Stimulated activated CD8-positive, alpha-beta memory T cell treated with anti-CD3 and anti-CD28 coated beads, Interleukin-7, amount 100 ng/mL, for 48 hours (primary cell): ENCODE measurements around the gene PLEKHA8.

Experiments used
- DNase-seq, 2 donors: peaks; one replicate each; pipeline ENCODE4 v3.0.0-alpha.2; 2020; ENCODE audit warnings: low read depth in 1 of 2; ENCODE audit errors: extremely low read depth in 1 of 2

The PLEKHA8 gene

DNA sequence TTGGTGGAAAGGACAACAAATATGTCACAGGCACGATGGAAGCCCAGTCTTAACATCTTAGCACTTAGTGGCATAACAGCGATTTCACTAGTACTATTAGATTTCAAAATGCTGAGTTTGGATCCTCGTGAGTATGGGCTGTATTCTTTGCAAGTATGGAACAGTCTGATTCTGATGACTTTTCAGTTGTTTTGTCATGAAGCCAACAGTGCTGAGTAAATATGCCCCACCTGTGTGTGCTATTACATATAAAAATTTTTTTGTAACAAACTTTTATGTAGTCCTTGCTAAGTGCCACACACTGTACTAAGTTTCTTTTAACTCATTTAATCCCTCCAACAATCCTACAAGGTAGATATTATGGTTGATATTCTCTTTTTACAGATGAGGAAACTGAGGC, 137.4 kb downstream of the PLEKHA8 start:
- DNase-seq = no peak

DNA sequence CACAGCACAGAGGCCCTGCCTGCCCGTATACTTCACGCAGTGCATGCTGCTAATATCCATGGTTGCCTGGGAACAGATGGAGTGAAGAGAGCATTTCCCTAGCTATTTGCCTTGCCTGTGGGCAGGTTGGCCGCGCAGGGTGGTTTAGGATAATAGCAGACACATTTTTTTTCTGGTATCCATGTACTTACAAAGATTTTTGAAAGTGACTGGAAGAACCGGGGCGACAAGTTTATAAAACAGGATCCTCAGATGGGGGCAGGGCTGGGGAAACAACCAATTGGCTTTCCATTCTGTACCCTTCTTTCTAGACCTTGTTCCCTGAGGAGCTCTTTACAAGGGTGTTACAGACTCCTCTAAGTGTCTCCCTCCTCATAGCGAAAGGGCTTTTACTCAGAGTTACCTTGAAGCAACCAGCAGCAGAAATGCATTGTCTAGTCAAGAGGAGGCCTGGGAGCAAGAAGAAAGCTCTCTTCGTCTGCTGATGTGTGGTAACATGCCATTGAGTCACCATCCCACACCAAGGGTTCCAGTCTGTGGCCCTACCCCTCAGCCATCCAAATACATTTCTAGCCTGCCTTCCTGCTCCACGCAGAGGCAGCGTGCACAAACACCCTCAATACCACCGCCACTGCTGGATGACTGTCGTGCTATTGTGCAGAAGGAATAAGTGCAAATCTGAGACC, 138.1 kb downstream of the PLEKHA8 start:
- DNase-seq = no peak

DNA sequence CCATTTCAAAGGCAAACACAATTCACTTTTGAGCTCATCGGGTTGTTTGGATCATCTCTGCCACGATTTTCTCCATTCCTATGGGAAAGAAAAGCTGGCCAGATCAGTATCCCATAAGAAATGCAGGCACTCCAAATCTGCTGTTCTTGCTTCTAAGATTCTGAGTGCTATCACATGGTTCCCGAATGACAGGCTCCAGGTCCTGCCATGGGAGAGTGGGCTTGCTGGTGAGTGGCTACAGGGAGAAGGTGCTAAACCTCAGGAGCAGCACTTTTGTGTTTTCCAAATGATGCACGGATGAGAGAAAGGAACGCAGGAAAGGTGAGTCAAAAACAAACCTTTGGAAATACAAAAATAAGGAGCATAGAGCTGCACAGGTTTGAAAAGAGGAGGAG, 138.6 kb downstream of the PLEKHA8 start:
- no peak for DNase-seq

DNA sequence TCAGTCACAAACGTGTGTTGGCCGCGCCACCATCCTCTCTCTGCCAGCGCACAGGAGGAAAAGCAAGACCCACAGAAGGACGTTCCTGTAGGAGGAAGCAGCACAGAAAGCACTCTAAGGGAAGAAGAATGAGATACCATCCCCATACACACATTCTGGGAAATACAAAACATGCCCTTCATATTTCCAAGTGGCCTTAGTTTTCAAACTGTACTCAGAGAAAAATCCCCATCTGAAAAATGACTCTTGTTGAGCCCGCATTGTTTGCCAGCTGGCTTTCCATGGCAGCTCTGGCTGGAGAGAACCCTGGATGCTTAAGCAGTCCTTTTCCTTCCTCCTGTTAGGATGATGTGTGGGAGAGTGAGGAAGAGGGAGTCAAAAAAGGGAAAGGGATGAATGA, 139.7 kb downstream of the PLEKHA8 start:
- no peak for DNase-seq

DNA sequence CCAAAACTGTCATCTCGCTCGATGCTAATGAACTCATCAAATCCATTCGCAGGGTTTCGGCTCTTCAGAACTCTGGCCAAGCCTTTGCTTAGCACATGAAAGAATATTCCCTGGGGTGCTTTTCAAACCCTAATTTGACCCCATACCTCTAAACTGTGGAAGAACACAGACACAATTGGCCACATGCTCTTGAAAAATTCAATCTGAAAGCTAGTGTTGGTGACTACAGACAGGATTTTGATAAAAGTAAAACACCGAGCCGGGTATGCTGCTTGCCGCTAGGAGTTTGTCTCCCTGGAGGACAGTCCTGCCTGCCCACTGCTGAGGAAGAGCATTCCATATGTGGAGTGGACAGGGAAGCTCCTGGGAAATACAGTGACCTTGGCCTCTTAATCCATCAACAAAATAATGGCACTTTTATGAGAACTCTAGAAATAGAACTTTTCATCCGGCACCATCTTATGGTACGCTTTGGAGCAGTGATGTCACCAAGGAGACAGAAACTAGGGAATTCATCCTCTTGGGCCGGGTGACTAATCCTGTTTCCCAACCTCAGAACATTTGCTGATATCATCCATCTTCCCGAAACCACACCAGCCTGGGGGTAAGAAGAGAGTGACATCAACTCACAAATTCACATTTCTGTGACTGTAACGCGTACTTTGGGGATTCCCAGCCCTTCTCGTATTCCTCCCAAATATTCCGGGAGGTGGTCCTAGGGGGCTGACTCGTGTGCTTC, 140.8 kb downstream of the PLEKHA8 start:
- no peak for DNase-seq

DNA sequence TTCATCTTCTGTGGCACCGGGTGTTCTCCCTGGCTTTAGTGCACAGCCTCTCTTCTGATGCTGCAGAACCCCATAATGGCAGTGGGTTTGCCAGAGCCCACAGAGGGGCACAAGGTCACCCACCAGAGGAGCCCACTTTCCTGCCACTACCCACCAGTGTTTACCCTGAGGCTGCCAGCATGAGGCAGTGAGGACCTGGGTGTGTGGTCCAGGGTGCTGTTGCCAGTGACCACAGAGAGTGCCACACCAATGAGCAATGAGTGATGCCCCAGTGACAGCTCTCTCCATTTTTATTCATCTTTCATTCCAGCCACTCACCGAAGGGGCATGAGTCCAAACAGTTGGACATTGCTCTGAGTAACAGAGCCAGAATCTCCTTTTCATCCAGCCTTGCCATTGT, 141.4 kb downstream of the PLEKHA8 start:
- no peak for DNase-seq

DNA sequence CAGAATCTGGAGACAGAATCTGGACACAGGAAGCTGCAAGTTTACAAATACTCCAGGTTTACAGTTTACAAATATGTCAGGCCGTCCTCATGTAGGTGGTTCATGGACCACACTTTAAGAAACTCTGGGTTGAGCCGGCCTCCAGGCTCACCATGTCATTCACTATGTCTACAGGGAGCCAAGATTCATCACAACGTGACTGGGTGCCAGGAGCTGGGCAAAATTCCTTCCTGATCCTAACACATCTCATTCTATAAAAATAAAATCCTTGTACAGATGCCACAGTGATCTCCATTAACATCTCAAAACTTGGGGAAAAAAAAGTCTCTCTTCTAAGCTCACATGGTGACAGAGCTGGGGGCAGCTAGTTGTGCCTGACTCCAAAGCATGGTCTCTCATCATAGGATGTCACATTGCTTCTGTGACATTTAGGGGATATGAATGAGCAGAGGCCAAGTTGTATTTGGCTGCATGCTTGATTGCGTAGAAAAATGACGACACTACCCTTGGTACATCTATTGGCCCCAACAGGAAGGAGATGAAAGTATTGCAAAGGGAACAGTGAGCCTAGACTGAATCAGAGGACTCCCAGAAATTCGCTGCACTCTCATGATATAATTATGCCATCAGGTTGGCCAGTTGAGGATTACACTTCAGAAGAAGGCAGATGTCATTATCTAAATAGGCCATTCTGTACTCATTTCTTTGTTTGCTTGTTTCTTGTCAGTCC, 142.4 kb downstream of the PLEKHA8 start:
- DNase-seq = no peak

DNA sequence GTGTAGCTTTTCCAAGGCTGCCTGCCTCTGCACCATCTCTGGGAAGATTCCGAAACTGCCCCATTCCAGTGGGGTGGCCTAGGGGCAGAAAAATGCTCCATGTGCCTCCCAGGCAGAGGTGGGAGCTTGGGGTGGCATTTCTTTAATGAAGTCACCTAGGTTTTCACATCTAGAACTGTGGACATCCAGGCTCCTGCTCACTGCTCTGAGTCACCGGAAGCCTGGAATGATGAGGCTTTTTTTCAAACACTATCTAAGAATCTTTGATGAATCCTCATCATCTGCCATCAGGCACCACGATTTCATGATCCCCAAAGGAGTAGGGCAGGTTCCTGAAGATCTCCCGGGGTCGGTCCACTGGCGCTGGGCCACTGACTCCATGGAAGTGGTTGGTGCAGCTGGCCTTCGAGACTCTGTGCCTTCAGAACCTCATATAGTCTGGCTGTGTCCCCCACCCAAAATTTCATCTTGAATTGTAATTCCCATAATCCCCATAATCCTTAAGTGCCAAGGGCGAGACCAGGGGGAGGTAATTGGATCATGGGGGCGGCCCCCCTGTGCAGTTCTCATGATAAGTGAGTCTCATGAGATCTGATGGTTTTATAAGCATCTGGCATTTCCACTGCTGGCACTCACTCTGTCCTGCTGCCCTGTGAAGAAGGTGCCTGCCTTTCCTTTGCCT, 143.7 kb downstream of the PLEKHA8 start:
- no peak for DNase-seq

DNA sequence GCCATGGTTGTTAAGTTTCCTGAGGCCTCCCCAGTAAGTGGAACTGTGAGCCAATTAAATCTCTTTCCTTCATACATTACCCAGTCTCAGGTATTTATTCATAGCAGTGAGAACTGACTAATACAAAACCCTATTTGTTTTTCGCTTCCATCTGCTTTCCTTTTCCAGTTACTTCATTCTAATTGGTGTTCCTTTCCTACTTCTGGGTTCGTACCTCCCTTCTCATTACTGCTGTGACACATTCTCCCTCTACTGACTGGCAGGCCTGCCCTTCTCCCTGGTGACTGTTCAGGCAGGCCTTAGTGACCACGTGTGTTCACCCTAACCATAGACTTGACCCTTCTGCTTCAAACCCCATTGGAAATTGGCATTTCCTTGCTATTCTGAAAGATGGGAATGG, 144.2 kb downstream of the PLEKHA8 start:
- DNase-seq = no peak

DNA sequence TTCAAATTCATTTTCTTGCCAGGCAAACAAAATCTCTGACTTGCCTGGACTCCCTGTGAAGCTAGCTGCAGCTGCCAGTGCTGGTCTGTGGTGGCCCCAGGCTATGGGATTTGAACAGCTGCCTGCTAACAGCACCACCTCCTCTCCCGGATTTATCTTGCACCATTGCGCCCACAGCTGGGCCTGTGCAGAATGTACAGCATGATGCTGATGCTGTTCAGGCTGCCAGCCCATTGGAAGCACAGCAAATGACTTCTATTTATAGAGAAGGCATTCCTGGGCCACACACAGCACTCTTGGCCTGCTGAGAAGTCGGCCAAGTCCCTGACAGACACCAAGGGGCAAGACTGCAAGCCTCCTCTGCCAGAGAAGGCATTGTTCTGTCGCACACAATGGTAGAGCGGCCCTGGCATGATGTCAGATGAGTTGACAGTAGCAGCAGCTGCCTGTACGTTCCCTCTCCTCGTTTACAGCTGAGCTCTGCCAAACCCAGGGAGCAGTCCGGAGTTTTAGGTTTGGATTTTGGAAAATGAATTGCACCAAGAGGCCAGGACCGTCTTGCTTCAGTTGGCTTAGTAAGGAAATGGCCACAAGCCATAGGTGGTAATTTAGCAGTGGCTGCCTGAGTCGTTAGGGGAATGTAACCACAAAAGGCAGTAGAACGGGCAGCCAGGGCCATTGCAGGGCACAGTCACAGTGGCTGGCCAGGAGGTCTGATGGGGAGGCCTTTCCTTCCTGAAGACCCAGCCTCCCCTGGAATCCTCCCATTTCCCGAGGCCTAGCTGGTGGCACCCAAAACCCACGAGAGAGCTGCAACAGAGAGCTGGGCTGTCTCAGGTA, 145.1 kb downstream of the PLEKHA8 start:
- no peak for DNase-seq

DNA sequence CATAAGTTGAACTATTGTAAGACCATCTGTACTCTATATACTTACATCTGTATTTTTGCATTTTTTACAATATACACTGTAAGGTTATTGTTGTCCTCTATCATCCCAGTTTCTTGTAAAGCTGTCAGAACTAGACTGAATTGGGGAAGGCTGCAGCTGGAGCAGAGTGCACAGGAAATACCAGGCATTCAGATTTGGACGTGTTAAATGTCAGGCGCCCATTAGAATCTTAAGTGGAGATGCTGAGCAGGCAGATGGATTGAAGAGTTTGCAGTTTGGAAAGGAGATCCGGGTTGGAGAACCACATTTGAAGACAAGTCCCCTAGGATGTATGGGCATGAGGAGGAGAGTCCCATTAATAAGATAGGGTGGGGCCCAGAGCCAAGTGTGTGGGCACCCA, 147.0 kb downstream of the PLEKHA8 start:
- no peak for DNase-seq

DNA sequence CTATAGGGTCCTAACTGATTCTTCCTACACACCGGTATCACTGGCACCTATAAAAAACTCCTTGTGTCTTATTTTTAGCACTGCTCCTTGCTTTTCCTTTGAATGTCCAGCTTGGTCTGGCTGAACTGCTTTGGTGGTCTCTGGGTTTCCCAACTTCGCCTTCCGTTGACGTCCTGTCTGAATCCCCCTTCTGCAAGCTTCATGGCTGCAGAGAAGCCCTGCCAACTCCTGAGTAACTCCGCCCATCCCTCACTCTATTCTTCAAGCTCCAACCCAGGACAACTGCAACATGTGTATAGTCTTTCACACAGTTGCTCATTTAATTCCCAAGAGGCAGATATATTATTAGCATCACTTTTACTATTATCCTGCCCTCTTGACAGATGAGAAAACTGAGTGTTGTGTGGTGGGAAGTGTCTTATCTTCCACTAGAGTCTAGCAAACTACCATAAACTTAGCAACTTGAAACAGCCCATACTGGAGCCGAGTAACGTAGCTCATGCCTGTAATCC, 147.5 kb downstream of the PLEKHA8 start:
- no peak for DNase-seq

DNA sequence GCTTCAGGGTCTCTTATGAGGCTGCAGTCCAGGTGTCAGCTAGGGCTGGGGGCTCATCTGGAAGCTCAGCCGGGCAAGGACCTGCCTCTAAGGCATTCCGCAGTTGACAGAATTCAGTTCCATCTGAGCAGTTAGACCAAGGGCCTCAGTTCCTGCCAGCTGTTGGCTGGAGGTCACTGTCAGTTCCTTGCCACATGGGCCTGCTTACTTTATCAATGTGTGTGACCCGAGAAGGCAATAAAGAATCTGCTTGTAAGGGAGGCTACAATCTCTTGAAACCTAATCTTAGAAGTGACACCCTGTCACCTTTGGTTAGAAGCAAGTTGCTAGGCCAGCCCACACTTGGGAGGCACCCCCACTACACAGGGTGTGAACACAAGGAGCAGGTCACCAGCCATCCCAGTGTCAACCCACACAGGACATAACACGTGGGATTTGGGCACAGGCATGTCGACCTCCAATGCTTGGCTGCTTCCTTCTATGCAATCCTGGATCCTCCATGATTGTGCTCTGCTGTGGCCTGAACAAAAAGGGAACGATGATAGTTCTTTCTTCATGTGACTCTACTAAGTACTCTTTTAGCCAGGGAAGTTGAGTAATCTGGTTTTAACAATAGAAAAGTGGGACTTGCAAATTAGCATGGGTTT, 148.4 kb downstream of the PLEKHA8 start:
- no peak for DNase-seq

DNA sequence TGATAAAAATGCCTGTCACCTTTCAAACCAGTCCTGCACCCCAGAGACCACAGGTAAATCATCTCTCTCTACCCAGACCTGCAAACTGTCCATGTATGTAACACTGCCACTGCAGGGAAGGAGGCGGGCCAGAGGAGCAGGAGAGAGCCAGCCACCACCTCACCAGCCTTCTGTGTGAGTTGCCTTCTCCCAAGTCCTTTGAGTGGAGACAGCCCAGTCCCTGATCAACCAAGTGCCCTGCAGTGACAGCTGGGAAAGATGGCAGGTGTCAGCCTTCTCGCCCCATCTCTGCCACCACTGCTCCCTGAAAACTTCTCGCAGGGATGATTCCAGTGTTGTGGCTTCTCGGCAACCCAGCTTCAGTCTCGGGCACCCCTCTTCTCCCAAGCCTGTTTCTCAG, 149.0 kb downstream of the PLEKHA8 start:
- DNase-seq = no peak

DNA sequence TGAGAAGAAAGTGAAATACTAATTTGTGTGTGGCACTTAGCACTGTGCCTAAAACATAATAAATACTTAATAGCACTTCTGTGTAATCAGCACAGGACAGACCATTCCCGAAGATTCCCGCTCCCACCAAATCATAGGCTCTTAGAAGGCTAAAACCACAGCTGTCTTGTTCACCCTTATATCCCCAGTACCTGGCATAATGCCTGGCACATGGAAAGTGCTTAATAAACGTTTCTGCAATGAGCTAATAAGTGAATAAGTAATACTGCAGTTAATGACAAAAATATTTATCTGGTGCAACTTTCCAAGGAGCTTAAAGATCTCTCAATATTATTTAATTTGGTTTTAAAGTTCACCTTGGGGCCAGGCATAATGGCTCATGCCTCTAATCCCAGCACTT, 149.8 kb downstream of the PLEKHA8 start:
- DNase-seq = no peak

DNA sequence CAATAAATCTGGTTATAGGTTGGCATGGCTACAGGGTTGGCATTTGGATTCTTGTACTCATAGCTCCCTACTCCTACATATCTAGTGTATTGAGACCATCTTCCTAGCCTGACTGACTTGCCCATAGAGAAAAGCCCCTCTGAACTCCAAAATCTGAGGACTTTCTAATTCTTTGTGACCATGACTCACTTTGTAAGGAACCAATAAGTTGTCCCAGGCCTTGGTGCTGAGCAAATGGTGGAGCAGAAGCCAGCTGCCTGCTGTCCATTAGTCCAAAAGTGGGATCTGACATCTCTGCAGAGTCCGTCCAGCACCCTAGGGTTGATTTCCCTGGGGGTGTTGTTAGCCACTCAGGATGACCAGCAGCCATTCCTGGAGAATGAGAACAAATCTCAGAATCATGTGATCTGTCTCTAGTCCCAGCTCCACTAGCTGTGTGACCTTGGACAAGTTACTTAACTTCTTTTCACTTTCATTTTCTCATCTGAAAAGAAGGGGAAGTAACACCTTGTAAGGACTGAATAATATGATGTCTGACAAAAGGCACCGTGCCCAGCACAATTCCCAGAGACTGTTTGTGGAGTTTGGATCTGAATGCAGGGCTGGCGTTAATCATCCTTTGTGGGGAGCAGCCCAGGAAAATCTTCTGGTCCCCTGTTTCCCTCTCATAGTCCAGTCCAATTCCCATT, 150.7 kb downstream of the PLEKHA8 start:
- no peak for DNase-seq
